Fibroblast of lung (primary cell): Measurements from ENCODE around the gene TSPYL2.

Source experiments
- EZH2 ChIP-seq: IDR thresholded peaks from 2 replicates; pipeline ENCODE4 v1.5.1; 2012; ENCODE audit warnings: low read length, control low read depth, mild to moderate bottlenecking; ENCODE audit errors: missing control alignments
- TF ChIP-seq, protein P1 (sequence below), 2 donors: IDR thresholded peaks in 1 of 2; conservative IDR thresholded peaks in 1 of 2; 1 replicate in 1 of 2; 2 replicates in 1 of 2; pipeline ENCODE4 v1.5.1; 2011 to 2012; ENCODE audit warnings: low read length in 2 of 2, control low read depth in 1 of 2, inconsistent platforms in 1 of 2, low read depth in 1 of 2, mild to moderate bottlenecking in 1 of 2

DNA sequence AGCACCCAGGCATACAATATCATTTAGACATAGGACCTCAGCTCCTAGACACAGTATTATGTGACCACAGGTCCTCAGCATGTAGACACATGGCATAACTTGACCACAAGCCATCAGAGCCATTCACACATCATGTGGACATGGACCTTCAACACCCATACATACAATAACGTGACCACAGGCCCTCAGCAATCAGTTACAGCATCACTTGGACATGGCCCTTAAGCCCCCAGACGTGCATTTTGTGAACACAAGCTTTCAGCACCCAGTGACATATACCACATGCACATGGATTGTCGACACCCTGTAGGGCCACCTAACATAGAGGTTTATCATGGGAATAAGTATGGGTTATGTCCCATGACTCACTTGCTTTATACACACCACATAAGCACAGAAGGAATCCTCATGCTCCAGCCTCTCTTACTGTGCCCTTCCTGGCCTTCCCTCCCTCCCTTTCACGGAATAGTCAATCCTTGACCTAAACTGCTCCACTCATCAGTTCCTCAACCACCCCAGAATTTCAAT lies 1.9 kb downstream of the TSPYL2 start:
- TF ChIP-seq, protein P1, sequence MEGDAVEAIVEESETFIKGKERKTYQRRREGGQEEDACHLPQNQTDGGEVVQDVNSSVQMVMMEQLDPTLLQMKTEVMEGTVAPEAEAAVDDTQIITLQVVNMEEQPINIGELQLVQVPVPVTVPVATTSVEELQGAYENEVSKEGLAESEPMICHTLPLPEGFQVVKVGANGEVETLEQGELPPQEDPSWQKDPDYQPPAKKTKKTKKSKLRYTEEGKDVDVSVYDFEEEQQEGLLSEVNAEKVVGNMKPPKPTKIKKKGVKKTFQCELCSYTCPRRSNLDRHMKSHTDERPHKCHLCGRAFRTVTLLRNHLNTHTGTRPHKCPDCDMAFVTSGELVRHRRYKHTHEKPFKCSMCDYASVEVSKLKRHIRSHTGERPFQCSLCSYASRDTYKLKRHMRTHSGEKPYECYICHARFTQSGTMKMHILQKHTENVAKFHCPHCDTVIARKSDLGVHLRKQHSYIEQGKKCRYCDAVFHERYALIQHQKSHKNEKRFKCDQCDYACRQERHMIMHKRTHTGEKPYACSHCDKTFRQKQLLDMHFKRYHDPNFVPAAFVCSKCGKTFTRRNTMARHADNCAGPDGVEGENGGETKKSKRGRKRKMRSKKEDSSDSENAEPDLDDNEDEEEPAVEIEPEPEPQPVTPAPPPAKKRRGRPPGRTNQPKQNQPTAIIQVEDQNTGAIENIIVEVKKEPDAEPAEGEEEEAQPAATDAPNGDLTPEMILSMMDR (conservative IDR thresholded peaks at IDR 0.05 in 1 of 2, IDR thresholded peaks at IDR 0.05 in 1 of 2; ENCODE audit: low read depth in 1 of 2, low read length in 2 of 2), result no peak
- TF ChIP-seq EZH2, result no peak
